Adrenal gland (tissue), 12 donors: ENCODE results near the gene TRAPPC6A. TPM values are rescaled to one million over a fixed set of nuclear protein-coding genes. Genes with fewer than 3 reads are reported as not detected.
A peak's percentile ranks its signal among the peaks of the same experiment; 100 is the strongest.

ENCODE experiments used
- DNase-seq, 7 donors: peaks; one replicate each; pipeline ENCODE4 v3.0.0-alpha.2; 2019 to 2020
- H3K27ac ChIP-seq, 5 donors: fragments of 200-600 bp; sonication (generic) in 4 of 5; 1 replicate in 3 of 5; 2 replicates in 2 of 5; pipeline versions ENCODE4 v1.5.1 to v1.8.0; 2016 to 2020; ENCODE audit warnings: mild to moderate bottlenecking in 1 of 5
- H3K27me3 ChIP-seq: fragments of 200-600 bp; 2 replicates; pipeline ENCODE4 v1.8.0; 2021
- H3K36me3 ChIP-seq, 2 donors: fragments of 200-600 bp; replicated peaks in 1 of 2; 1 replicate in 1 of 2; 2 replicates in 1 of 2; pipeline versions ENCODE4 v1.5.1 to v1.8.0; 2018 to 2022
- H3K4me1 ChIP-seq, 2 donors: fragments of 200-600 bp; replicated peaks in 1 of 2; 1 replicate in 1 of 2; 2 replicates in 1 of 2; pipeline versions ENCODE4 v1.5.1 to v1.8.0; 2018 to 2021
- H3K4me3 ChIP-seq, 4 donors: fragments of 200-600 bp; sonication (generic) in 3 of 4; one replicate each; pipeline ENCODE4 v1.5.1; 2016 to 2018
- H3K9me3 ChIP-seq, 3 donors: fragments of 200-600 bp; sonication (generic) in 1 of 3; replicated peaks in 1 of 3; 1 replicate in 2 of 3; 2 replicates in 1 of 3; pipeline versions ENCODE4 v1.5.1 to v1.8.0; 2016 to 2021
- POLR2A ChIP-seq, 2 donors: fragments of 450-650 bp; IDR thresholded peaks; one replicate each; pipeline ENCODE4 v1.6.1; 2017; ENCODE audit warnings: antibody characterized with exemption in 2 of 2, mild to moderate bottlenecking in 2 of 2, moderate library complexity in 1 of 2
- WGBS, 4 donors: extraction: QIAGEN DNeasy Blood & Tissue Kit in 2 of 4; methylation state at CpG; one replicate each; pipeline versions ENCODE4 v1.1.5 to v1.1.7; 2013 to 2017; 5-methylcytosine and 5-hydroxymethylcytosine counted together
- intact Hi-C, 2 donors: fragments of 100-400 bp; cut with DNase I; formaldehyde crosslinking; loops; one replicate each; pipeline versions ENCODE4 v1.14.1 to v1.15.0; 2022 to 2023
- polyA plus RNA-seq, 3 donors: library from polyadenylated mRNA; stranded (reverse); fragments of 200-250 nt in 2 of 3; fragments of 350-450 nt in 1 of 3; fragmentation: Illumina TruSeq in 1 of 3; extraction: RNeasy Lipid Tissue Mini Kit (QIAGEN cat#74804) in 1 of 3; gene quantifications; one replicate each; pipeline ENCODE4 v1.2.3, GENCODE V29; 2013 to 2014
- total RNA-seq, 9 donors: library from RNA; depleted of rRNA in 4 of 9; stranded (reverse); fragments of >200 nt in 4 of 9; fragments of 120-200 nt in 1 of 9; fragmentation: NEBNext Ultra II Directional in 1 of 9; extraction: Animal tissue kit (Norgen Biotek cat#: 25700) in 1 of 9; gene quantifications; one replicate each; pipeline versions ENCODE4 v1.1.0 to v1.2.4, GENCODE V29; 2013 to 2023
- TF ChIP-seq, protein P1 (sequence below), 6 experiments: fragments of 450-650 bp in 4 of 6; fragments of 200-600 bp in 2 of 6; sonication (generic) in 1 of 6; IDR thresholded peaks; 1 replicate in 5 of 6; 2 replicates in 1 of 6; pipeline versions ENCODE4 v1.5.1 to v1.8.0; 2016 to 2021; ENCODE audit warnings: antibody characterized with exemption in 6 of 6, mild to moderate bottlenecking in 2 of 6, moderate library complexity in 1 of 6
- donor health status: healthy with polysubstance abuse.
- donor health status: Bipolar disorder and iron deficiency.
- donor health status: DM: yes; HTN: yes; CAD: no.
- donor health status: DM: no; HTN: no; CAD: no.
- donor health status: DM: no; HTN: no; CAD: no.
- donor health status: DM: yes; HTN: yes; CAD: no.

Gene TRAPPC6A
- total and polyA plus RNA-seq, 12 donors = 5.1 to 71.4 (median 35.5) TPM

- H3K9me3 ChIP-seq = no peaks in the 10 kb centered on the region
- no peaks in the 10 kb centered on the region for H3K27me3 ChIP-seq
- DNase-seq = no peak
- H3K4me3 ChIP-seq = no peak overlapping the region
- 88 to 93% (median 91%) methylated on average over 12 to 54 of the region's 54 CpGs for WGBS, 4 donors
- intact Hi-C loops = no loop called here
- H3K36me3 ChIP-seq = peaks cover 0 to 34% of the 10 kb centered on the region in 2 donors
- no peak overlapping the region for H3K27ac ChIP-seq
- H3K4me1 ChIP-seq = peaks cover 6 to 15% of the 10 kb centered on the region in 2 donors
- TF ChIP-seq, protein P1, sequence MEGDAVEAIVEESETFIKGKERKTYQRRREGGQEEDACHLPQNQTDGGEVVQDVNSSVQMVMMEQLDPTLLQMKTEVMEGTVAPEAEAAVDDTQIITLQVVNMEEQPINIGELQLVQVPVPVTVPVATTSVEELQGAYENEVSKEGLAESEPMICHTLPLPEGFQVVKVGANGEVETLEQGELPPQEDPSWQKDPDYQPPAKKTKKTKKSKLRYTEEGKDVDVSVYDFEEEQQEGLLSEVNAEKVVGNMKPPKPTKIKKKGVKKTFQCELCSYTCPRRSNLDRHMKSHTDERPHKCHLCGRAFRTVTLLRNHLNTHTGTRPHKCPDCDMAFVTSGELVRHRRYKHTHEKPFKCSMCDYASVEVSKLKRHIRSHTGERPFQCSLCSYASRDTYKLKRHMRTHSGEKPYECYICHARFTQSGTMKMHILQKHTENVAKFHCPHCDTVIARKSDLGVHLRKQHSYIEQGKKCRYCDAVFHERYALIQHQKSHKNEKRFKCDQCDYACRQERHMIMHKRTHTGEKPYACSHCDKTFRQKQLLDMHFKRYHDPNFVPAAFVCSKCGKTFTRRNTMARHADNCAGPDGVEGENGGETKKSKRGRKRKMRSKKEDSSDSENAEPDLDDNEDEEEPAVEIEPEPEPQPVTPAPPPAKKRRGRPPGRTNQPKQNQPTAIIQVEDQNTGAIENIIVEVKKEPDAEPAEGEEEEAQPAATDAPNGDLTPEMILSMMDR (IDR thresholded peaks at IDR 0.05) = no peak
- TF ChIP-seq POLR2A (IDR thresholded peaks at IDR 0.05) = no peak
These were observed 32.5 kb downstream of the TRAPPC6A start for GRCh38 chr19:45145270-45146189.

- no peak for DNase-seq
- no peak overlapping the region for H3K4me3 ChIP-seq
- no peak overlapping the region for H3K27ac ChIP-seq
- TF ChIP-seq, protein P1 (IDR thresholded peaks at IDR 0.05) = no peak
- no peak for TF ChIP-seq POLR2A (IDR thresholded peaks at IDR 0.05)
- 90 to 94% (median 92%) methylated on average over 20 to 53 of the region's 53 CpGs for WGBS, 4 donors
- H3K36me3 ChIP-seq = peaks cover 0 to 35% of the 10 kb centered on the region in 2 donors
- intact Hi-C loops = loop anchor here in 1 of 2 donors (5.0 kb wide), 1 partner anchor 82 kb away; no protein-coding TSS in a partner anchor
- no peaks in the 10 kb centered on the region for H3K9me3 ChIP-seq
- peaks cover 6 to 15% of the 10 kb centered on the region in 2 donors for H3K4me1 ChIP-seq
- no peaks in the 10 kb centered on the region for H3K27me3 ChIP-seq
These were observed 33.4 kb downstream of the TRAPPC6A start for GRCh38 chr19:45144431-45145269.

DNA sequence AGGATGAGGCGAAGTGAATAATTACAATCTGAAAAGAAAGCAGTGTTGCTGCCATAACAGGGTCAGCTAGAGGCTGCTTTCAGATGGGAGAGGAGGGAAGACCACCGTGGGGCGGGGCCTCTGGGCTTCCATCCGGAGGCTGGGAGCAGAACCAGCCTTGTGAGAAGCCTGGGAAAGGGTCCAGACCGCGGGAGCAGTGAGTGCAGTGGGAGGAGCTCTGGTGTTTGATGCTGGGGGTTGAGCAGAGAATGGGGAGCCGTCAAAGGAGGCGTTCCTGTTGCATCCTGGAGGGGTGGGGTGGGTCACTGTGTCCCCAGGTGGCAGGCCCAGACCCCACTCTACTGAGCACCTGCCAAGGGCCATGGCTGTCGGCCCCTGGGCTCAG, 35.3 kb downstream of the TRAPPC6A start:
- DNase-seq = peak in 5 of 7 donors; percentile 48 to 73 (median 61)
- Histone ChIP-seq H3K36me3 (peaks cover 0 to 35% of the 10 kb centered on the region in 2 donors), H3K4me1 (peaks cover 15 to 25% of the 10 kb centered on the region in 2 donors), H3K27ac (peak overlapping the region in 4 of 5 donors; percentile 60 to 89 (median 81)), H3K4me3 (no peak overlapping the region), H3K9me3 (no peaks in the 10 kb centered on the region), H3K27me3 (no peaks in the 10 kb centered on the region)
- intact Hi-C loops = loop anchor here in 1 of 2 donors (5.0 kb wide), 1 partner anchor 80 kb away; no protein-coding TSS in a partner anchor
- WGBS, 4 donors = 39 to 53% (median 50%) methylated on average over 6 to 9 of the region's 9 CpGs
- TF ChIP-seq, protein P1 (IDR thresholded peaks at IDR 0.05) = no peak
- no peak for TF ChIP-seq POLR2A (IDR thresholded peaks at IDR 0.05)
